KMS-11 (cell line): ENCODE measurements around the gene RCAN2.

Experiments used
- H2AFZ ChIP-seq: fragments of 200-600 bp; sonication (generic); 2 replicates; pipeline ENCODE4 v1.6.1; 2016; ENCODE audit warnings: antibody characterized with exemption, mixed run types, low read depth
- H3K27ac ChIP-seq: fragments of 200-600 bp; sonication (generic); 2 replicates; pipeline ENCODE4 v1.6.1; 2016; ENCODE audit warnings: mild to moderate bottlenecking, mixed run types
- H3K27me3 ChIP-seq: fragments of 200-600 bp; sonication (generic); 2 replicates; pipeline ENCODE4 v1.6.1; 2017; ENCODE audit warnings: mild to moderate bottlenecking, low read depth, mixed run types, moderate library complexity; ENCODE audit not compliant: insufficient read depth
- H3K36me3 ChIP-seq: fragments of 200-600 bp; sonication (generic); 2 replicates; pipeline ENCODE4 v1.6.1; 2017; ENCODE audit warnings: mild to moderate bottlenecking, mixed run types; ENCODE audit not compliant: insufficient read depth
- H3K4me1 ChIP-seq: fragments of 200-600 bp; sonication (generic); 2 replicates; pipeline ENCODE4 v1.6.1; 2016; ENCODE audit warnings: mild to moderate bottlenecking, low read depth, mixed run types; ENCODE audit not compliant: poor library complexity, severe bottlenecking
- H3K4me2 ChIP-seq: fragments of 200-600 bp; sonication (generic); 2 replicates; pipeline ENCODE4 v1.7.0; 2016; ENCODE audit warnings: mild to moderate bottlenecking, mixed run types
- H3K4me3 ChIP-seq: fragments of 200-600 bp; sonication (generic); IDR thresholded peaks from 2 replicates; pipeline ENCODE4 v1.6.1; 2017; ENCODE audit warnings: low read depth, low read length, mixed read lengths; ENCODE audit not compliant: insufficient read depth
- H3K79me2 ChIP-seq: fragments of 200-600 bp; sonication (generic); 2 replicates; pipeline ENCODE4 v1.6.1; 2016; ENCODE audit warnings: low read depth, mixed run types; ENCODE audit not compliant: insufficient read depth
- H3K9ac ChIP-seq: fragments of 200-600 bp; sonication (generic); 2 replicates; pipeline ENCODE4 v1.6.1; 2016; ENCODE audit warnings: mild to moderate bottlenecking, mixed run types
- H4K20me1 ChIP-seq: fragments of 200-600 bp; sonication (generic); 2 replicates; pipeline ENCODE4 v1.6.1; 2016; ENCODE audit warnings: mild to moderate bottlenecking, mixed run types; ENCODE audit not compliant: insufficient read depth
- TF ChIP-seq, protein P1 (sequence below): fragments of 200-600 bp; sonication (generic); conservative IDR thresholded peaks from 2 replicates; pipeline ENCODE4 v1.6.1; 2017; ENCODE audit warnings: low read depth, mild to moderate bottlenecking, antibody characterized with exemption, low read length, moderate library complexity, mixed read lengths

Gene RCAN2

DNA sequence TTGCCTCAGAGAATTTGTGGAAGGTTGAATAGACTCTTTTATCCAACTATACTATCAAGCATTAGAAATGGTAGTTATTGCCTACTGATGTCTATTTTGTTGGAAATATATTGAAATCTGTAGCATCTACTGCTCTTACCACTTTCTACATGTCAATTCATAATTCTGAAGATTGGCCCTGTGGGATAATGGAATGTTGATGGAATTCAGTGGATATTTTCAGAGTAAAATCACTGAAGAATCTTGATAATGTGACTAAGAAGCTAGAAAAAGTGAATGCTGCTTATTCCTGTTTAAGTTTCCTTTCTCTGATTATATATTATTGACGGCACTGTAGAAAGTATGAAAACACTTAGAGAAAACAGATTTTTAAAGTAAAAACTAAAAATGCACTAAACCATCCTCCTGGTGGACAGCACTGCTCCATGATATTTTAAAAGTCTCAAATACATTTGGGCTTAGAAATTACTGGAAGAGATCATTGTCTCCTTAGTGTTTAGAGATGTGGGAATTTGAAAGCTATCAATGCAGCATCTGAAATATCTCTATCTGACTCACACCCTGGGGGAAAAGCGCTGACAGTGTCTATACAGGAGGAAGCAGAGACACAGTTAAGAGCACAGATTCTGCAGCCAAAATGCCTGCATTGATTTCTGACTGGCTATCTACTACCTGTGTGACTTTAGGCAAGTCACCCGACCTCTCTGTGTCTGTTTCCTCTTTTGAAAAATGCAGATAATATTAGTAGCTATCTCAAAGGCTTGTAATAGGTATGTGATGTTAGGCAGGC, 37.9 kb upstream of the RCAN2 start:
- Histone ChIP-seq H3K4me1 (no peaks in the 10 kb centered on the region), H3K27ac (no peak overlapping the region), H3K79me2 (no peaks in the 10 kb centered on the region), H3K27me3 (no peaks in the 10 kb centered on the region), H3K4me3 (no peak overlapping the region), H3K9ac (no peak overlapping the region), H2AFZ (no peak overlapping the region), H4K20me1 (no peaks in the 10 kb centered on the region), H3K36me3 (no peaks in the 10 kb centered on the region), H3K4me2 (no peak overlapping the region)
- TF ChIP-seq, protein P1, sequence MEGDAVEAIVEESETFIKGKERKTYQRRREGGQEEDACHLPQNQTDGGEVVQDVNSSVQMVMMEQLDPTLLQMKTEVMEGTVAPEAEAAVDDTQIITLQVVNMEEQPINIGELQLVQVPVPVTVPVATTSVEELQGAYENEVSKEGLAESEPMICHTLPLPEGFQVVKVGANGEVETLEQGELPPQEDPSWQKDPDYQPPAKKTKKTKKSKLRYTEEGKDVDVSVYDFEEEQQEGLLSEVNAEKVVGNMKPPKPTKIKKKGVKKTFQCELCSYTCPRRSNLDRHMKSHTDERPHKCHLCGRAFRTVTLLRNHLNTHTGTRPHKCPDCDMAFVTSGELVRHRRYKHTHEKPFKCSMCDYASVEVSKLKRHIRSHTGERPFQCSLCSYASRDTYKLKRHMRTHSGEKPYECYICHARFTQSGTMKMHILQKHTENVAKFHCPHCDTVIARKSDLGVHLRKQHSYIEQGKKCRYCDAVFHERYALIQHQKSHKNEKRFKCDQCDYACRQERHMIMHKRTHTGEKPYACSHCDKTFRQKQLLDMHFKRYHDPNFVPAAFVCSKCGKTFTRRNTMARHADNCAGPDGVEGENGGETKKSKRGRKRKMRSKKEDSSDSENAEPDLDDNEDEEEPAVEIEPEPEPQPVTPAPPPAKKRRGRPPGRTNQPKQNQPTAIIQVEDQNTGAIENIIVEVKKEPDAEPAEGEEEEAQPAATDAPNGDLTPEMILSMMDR, result no peak

GRCh38 chr6:46526607-46527006, 35.4 kb upstream of the RCAN2 start:
- TF ChIP-seq, protein P1, result no peak
- no peak overlapping the region for H3K4me3 ChIP-seq
- no peak overlapping the region for H3K27ac ChIP-seq
- no peaks in the 10 kb centered on the region for H3K79me2 ChIP-seq
- no peak overlapping the region for H3K4me2 ChIP-seq
- H4K20me1 ChIP-seq, result no peaks in the 10 kb centered on the region
- no peaks in the 10 kb centered on the region for H3K27me3 ChIP-seq
- no peaks in the 10 kb centered on the region for H3K36me3 ChIP-seq
- no peak overlapping the region for H3K9ac ChIP-seq
- H3K4me1 ChIP-seq, result no peaks in the 10 kb centered on the region
- no peak overlapping the region for H2AFZ ChIP-seq

DNA sequence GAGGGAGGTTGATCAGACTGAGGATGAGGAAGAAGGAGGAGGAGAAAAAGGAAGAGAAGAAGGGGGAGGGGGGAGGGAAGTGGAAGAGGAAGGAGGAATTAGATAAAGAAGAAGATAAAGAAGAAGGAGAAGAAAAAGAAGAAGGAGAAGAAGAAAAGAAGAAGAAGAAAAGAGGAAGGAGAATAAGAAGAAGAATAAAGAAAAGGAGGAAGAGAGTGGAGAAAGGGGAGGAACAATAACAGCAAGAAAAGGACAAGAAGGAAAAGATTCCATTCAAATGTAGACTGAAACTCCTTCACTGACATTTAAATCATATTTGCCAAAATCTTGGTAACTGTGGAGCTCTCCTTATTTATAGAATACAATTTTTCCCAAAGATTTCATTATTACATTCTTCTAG, 34.3 kb upstream of the RCAN2 start:
- no peak overlapping the region for H3K27ac ChIP-seq
- H3K9ac ChIP-seq, result no peak overlapping the region
- no peaks in the 10 kb centered on the region for H3K4me1 ChIP-seq
- no peak overlapping the region for H2AFZ ChIP-seq
- TF ChIP-seq, protein P1, result no peak
- H3K4me3 ChIP-seq, result no peak overlapping the region
- H3K4me2 ChIP-seq, result no peak overlapping the region
- H3K27me3 ChIP-seq, result no peaks in the 10 kb centered on the region
- H3K79me2 ChIP-seq, result no peaks in the 10 kb centered on the region
- no peaks in the 10 kb centered on the region for H4K20me1 ChIP-seq
- no peaks in the 10 kb centered on the region for H3K36me3 ChIP-seq

DNA sequence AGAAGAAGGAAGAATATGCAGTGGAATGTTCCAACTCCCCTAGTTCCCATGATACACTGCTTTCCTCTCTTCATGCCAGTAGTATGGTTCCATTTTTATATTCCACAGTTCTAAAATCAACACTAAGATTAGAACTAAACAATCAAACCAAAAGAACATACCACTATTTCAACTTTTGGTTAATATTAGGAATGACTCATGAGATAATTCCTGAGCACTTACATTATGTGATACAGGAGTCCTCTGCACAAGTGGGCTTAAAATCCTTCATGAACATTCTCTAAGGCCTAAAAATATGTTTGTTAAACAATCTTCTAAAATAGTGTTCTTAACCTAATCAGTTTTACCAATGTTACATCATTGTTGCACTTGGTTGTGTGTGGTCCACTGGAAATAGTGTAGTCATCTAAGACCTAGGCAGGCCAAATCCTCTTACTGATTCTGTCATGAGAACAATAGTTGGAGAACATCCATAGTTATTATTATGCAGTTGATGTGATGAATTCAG, 30.3 kb upstream of the RCAN2 start:
- no peak overlapping the region for H3K27ac ChIP-seq
- no peak overlapping the region for H3K9ac ChIP-seq
- H3K36me3 ChIP-seq, result no peaks in the 10 kb centered on the region
- H2AFZ ChIP-seq, result no peak overlapping the region
- H3K27me3 ChIP-seq, result no peaks in the 10 kb centered on the region
- H3K4me1 ChIP-seq, result no peaks in the 10 kb centered on the region
- H3K4me2 ChIP-seq, result no peak overlapping the region
- no peaks in the 10 kb centered on the region for H3K79me2 ChIP-seq
- H4K20me1 ChIP-seq, result no peaks in the 10 kb centered on the region
- no peak overlapping the region for H3K4me3 ChIP-seq
- TF ChIP-seq, protein P1, result no peak
